ENCODE measurements around the gene SAP25.

The SAP25 gene

GRCh38 chr7:100599911-100600729 lies 26.4 kb upstream of the SAP25 start:
- H3K4me3 ChIP-seq = no peak overlapping the region
- no peak overlapping the region for H3K27ac ChIP-seq

GRCh38 chr7:100598425-100598824 lies 24.7 kb upstream of the SAP25 start:
- H3K27ac ChIP-seq = no peak overlapping the region
- H3K4me3 ChIP-seq = no peak overlapping the region

GRCh38 chr7:100595188-100595587 lies 21.5 kb upstream of the SAP25 start:
- Histone ChIP-seq H3K4me3 (no peak overlapping the region), H3K27ac (no peak overlapping the region)

- H3K27ac ChIP-seq = no peak overlapping the region
- no peak overlapping the region for H3K4me3 ChIP-seq
These were observed 17.9 kb upstream of the SAP25 start for GRCh38 chr7:100591596-100591995.

GRCh38 chr7:100590077-100590737 lies 16.5 kb upstream of the SAP25 start:
- Histone ChIP-seq H3K4me3 (no peak overlapping the region), H3K27ac (peak overlapping the region in 2 of 21 experiments; percentile 3 to 43)

- no peak overlapping the region for H3K4me3 ChIP-seq
- H3K27ac ChIP-seq = peak overlapping the region in 1 of 21 experiments; percentile 3
These were observed 15.7 kb upstream of the SAP25 start for GRCh38 chr7:100589341-100589947.

- Histone ChIP-seq H3K27ac (no peak overlapping the region), H3K4me3 (no peak overlapping the region)
These were observed 14.7 kb upstream of the SAP25 start for GRCh38 chr7:100588438-100588837.

GRCh38 chr7:100586266-100587025 lies 12.7 kb upstream of the SAP25 start, which contains the start of gene FBXO24:
FBXO24 (plus strand) TSS chr7:100586328; CDS start chr7:100586626, 298 bp downstream.
- peak within 1 kb of the TSS; percentile 79 to 100 (median 84) for H3K4me3 ChIP-seq

GRCh38 chr7:100585511-100586265 lies 12.0 kb upstream of the SAP25 start, which contains the start of gene LRCH4:
LRCH4 (minus strand) TSS chr7:100586129; CDS start chr7:100586100, 29 bp downstream.
- H3K27ac ChIP-seq = peak within 1 kb of the TSS; percentile 86 to 99 (median 95)
- peak within 1 kb of the TSS; percentile 79 to 100 (median 84) for H3K4me3 ChIP-seq

More at GRCh38 chr7:100586266-100587025, 12.7 kb upstream of the SAP25 start, which contains the start of gene FBXO24:
- H3K27ac ChIP-seq = peak within 1 kb of the TSS; percentile 86 to 99 (median 95)

- peak overlapping the region in 20 of 21 experiments; percentile 86 to 99 (median 96) for H3K27ac ChIP-seq
- peak overlapping the region; percentile 79 to 100 (median 84) for H3K4me3 ChIP-seq
These were observed 11.2 kb upstream of the SAP25 start for GRCh38 chr7:100584683-100585510.

- peak overlapping the region; percentile 79 to 100 (median 84) for H3K4me3 ChIP-seq
- H3K27ac ChIP-seq = peak overlapping the region; percentile 31 to 99 (median 95)
These were observed 10.5 kb upstream of the SAP25 start for GRCh38 chr7:100584054-100584682.

- Histone ChIP-seq H3K27ac (peak overlapping the region; percentile 31 to 99 (median 95)), H3K4me3 (peak overlapping the region in 6 of 7 experiments; percentile 79 to 100 (median 84))
These were observed 9.7 kb upstream of the SAP25 start for GRCh38 chr7:100583132-100584053.

- Histone ChIP-seq H3K4me3 (no peak overlapping the region), H3K27ac (peak overlapping the region in 20 of 21 experiments; percentile 3 to 99 (median 95))
These were observed 8.9 kb upstream of the SAP25 start for GRCh38 chr7:100582650-100583049.

GRCh38 chr7:100582041-100582579 lies 8.4 kb upstream of the SAP25 start:
- peak overlapping the region in 12 of 21 experiments; percentile 3 to 98 (median 95) for H3K27ac ChIP-seq
- no peak overlapping the region for H3K4me3 ChIP-seq

GRCh38 chr7:100580466-100581283 lies 7.0 kb upstream of the SAP25 start:
- Histone ChIP-seq H3K27ac (no peak overlapping the region), H3K4me3 (no peak overlapping the region)
